Lung (tissue), 12 donors: ENCODE measurements around the gene EPB41L2. TPM values are rescaled to one million over a fixed set of nuclear protein-coding genes. Genes with fewer than 3 reads are reported as not detected.

Experiments
- ATAC-seq: fragments of 200-7000 bp; cut with Tn5 transposase; one replicate; pipeline ENCODE4 v1.9.1; 2020; ENCODE audit warnings: moderate number of reproducible peaks; ENCODE audit not compliant: insufficient read depth, low FRiP score
- DNase-seq, 3 donors: peaks; one replicate each; pipeline ENCODE4 v3.0.0-alpha.2; 2013 to 2017
- H3K27ac ChIP-seq, 2 donors: one replicate each; pipeline ENCODE4 v1.5.1; 2013; ENCODE audit warnings: mild to moderate bottlenecking in 2 of 2, moderate library complexity in 2 of 2, control low read depth in 1 of 2, inconsistent platforms in 1 of 2, low read depth in 1 of 2, low read length in 1 of 2
- H3K27me3 ChIP-seq, 3 donors: one replicate each; pipeline ENCODE4 v1.5.1; 2013; ENCODE audit warnings: low read length in 2 of 3; ENCODE audit not compliant: control insufficient read depth in 3 of 3, insufficient read depth in 3 of 3
- H3K36me3 ChIP-seq, 4 donors: one replicate each; pipeline ENCODE4 v1.5.1; 2013; ENCODE audit warnings: low read length in 4 of 4, mild to moderate bottlenecking in 1 of 4, moderate library complexity in 1 of 4; ENCODE audit not compliant: control insufficient read depth in 4 of 4, insufficient read depth in 4 of 4
- H3K4me1 ChIP-seq, 5 donors: one replicate each; pipeline ENCODE4 v1.5.1; 2013; ENCODE audit warnings: low read length in 5 of 5, mild to moderate bottlenecking in 2 of 5, moderate library complexity in 1 of 5; ENCODE audit not compliant: control insufficient read depth in 5 of 5, insufficient read depth in 5 of 5
- H3K4me3 ChIP-seq: one replicate; pipeline ENCODE4 v1.5.1; 2013; ENCODE audit warnings: mild to moderate bottlenecking, control low read depth, moderate library complexity
- H3K9ac ChIP-seq, 2 donors: one replicate each; pipeline ENCODE4 v1.5.1; 2013; ENCODE audit warnings: low read length in 2 of 2, control low read depth in 1 of 2; ENCODE audit not compliant: insufficient read depth in 1 of 2
- H3K9me3 ChIP-seq, 4 donors: one replicate each; pipeline ENCODE4 v1.5.1; 2013; ENCODE audit warnings: low read length in 3 of 4, mild to moderate bottlenecking in 1 of 4, moderate library complexity in 1 of 4; ENCODE audit not compliant: control insufficient read depth in 4 of 4, insufficient read depth in 3 of 4
- WGBS, 2 donors: extraction: QIAGEN DNeasy Blood & Tissue Kit; methylation state at CpG; one replicate each; pipeline ENCODE4 v1.1.7; 2013; 5-methylcytosine and 5-hydroxymethylcytosine counted together
- polyA plus RNA-seq, 2 donors: library from polyadenylated mRNA; stranded (reverse); fragments of 200-250 nt; gene quantifications; one replicate each; pipeline ENCODE4 v1.2.1, GENCODE V29; 2013
- total RNA-seq, 2 donors: library from RNA; depleted of rRNA in 1 of 2; stranded (reverse); fragments of >200 nt in 1 of 2; gene quantifications; one replicate each; pipeline ENCODE4 v1.2.1, GENCODE V29; 2014 to 2021
- TF ChIP-seq, protein P1 (sequence below): IDR thresholded peaks from 2 replicates; pipeline ENCODE4 v1.5.1; 2012; ENCODE audit warnings: mild to moderate bottlenecking; ENCODE audit errors: control extremely low read depth, extremely low read depth
- donor health status: control.
- donor health status: control.
- donor health status: Bipolar disorder and iron deficiency.
- donor health status: healthy.
- donor health status: DM: yes; HTN: yes; CAD: no.

The EPB41L2 gene
- total and polyA plus RNA-seq, 4 donors = 21.9 to 265 (median 52.7) TPM

DNA sequence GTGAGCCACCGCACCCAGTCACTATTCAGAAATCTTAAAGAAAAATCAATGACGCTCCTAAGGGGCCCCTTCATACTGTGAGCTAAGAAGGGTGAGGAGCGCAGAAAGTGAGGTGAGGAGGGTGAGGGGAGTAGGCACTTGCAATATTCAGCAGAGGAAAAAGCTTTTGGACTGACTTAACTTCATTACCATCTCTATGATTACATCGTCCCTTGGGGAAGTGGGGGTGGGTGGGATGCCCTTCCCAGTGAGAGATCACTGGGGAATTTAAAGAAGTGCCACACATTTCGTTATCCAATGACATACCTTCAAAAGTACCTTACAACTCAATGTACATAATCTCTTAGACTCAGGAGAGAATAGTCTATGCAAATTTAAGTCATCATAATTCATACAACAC, 189.3 kb downstream of the EPB41L2 start:
- ATAC-seq (no peak), DNase-seq (no peak)
- Histone ChIP-seq H3K27me3 (no peaks in the 10 kb centered on the region), H3K27ac (no peak overlapping the region), H3K9ac (no peak overlapping the region), H3K4me3 (no peak overlapping the region), H3K4me1 (no peaks in the 10 kb centered on the region), H3K36me3 (peaks cover 0 to 24% (median 2%) of the 10 kb centered on the region in 4 donors), H3K9me3 (no peaks in the 10 kb centered on the region)
- WGBS, 2 donors = 94% methylated on average over 5 of the region's 5 CpGs
- TF ChIP-seq, protein P1, sequence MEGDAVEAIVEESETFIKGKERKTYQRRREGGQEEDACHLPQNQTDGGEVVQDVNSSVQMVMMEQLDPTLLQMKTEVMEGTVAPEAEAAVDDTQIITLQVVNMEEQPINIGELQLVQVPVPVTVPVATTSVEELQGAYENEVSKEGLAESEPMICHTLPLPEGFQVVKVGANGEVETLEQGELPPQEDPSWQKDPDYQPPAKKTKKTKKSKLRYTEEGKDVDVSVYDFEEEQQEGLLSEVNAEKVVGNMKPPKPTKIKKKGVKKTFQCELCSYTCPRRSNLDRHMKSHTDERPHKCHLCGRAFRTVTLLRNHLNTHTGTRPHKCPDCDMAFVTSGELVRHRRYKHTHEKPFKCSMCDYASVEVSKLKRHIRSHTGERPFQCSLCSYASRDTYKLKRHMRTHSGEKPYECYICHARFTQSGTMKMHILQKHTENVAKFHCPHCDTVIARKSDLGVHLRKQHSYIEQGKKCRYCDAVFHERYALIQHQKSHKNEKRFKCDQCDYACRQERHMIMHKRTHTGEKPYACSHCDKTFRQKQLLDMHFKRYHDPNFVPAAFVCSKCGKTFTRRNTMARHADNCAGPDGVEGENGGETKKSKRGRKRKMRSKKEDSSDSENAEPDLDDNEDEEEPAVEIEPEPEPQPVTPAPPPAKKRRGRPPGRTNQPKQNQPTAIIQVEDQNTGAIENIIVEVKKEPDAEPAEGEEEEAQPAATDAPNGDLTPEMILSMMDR = no peak

DNA sequence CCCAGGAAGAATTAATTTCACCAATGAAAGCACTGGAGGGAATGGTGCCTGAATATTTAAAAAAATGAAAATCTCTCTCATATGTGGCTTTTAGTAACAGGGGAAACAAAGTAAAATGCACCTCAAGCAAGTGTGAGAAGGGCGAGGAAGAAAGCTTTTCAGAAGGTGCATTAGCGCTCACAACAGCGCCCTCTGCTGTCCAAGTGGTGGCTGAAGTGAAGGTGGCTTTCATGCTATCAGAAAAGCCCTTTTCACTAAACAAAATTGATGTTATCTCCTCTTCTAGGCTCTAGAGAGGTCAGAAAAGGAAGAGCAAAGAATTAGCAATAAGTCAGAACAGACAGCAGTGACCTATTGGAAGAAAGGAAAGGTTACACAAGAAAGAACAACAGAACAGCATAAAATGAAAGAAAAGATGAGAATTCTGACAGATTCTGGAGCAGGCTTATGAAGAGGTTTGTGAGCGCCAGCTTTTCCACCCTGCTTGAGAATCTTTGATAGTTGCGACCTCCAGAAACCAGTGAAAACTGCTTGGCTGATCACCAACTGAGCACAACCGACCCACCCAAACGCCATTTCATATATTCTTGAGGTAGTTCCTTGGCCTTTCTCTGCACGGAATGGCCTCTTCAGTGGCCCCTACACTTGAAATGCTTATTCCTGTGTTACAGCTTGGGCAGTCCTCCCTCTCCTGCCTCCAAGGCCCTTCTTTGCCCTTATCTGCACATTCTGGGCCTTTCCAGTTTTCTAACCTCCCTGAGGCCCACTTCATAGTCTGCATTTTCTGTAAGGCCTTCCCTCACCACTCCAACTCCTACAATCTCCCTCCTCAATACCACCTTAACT, 190.6 kb downstream of the EPB41L2 start:
- ATAC-seq = peak; percentile 66
- peak; percentile 52 to 70 (median 64) for DNase-seq
- H3K4me1 ChIP-seq = no peaks in the 10 kb centered on the region
- H3K36me3 ChIP-seq = peaks cover 0 to 21% (median 2%) of the 10 kb centered on the region in 4 donors
- H3K4me3 ChIP-seq = no peak overlapping the region
- H3K9me3 ChIP-seq = no peaks in the 10 kb centered on the region
- no peaks in the 10 kb centered on the region for H3K27me3 ChIP-seq
- no peak overlapping the region for H3K27ac ChIP-seq
- 72 to 74% methylated on average over 8 of the region's 8 CpGs for WGBS, 2 donors
- TF ChIP-seq, protein P1 = peak; percentile 60
- no peak overlapping the region for H3K9ac ChIP-seq

DNA sequence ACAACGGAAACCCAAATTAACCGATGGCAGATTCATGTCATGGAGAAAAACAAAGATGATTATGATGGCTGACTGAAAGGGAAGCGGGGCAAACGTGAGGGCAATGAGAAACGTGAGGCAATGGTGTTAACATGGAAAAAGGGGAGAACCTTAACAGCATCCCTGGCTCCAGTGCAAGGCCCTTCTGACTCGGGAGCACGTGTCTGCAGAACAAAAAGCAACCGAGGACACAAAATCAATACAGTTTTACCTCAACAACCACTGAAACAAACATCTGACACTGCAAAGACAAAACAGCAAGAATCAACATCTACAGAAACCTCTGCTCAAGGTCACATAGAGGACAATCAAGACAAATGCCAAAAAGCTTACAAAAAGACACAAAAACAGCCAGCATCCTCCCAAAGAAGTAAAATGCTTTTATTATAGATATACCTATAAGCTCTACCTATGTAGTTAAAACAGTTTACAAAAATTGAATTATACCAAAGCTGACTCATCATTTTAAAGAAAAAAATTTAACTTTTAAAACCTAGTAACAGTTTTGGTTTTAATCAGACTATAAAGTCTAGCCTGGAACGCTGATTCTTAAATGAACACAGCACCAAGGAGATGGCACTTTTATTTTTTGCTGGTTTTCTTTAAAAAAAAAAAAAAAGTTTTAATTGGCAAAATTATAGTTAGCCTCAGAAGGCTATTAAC, 192.7 kb downstream of the EPB41L2 start:
- DNase-seq (no peak), ATAC-seq (no peak)
- no peak overlapping the region for H3K27ac ChIP-seq
- H3K9ac ChIP-seq = no peak overlapping the region
- H3K4me3 ChIP-seq = no peak overlapping the region
- WGBS, 2 donors = 92% methylated on average over 9 of the region's 9 CpGs
- H3K36me3 ChIP-seq = peaks cover 0 to 31% (median 4%) of the 10 kb centered on the region in 4 donors
- no peaks in the 10 kb centered on the region for H3K27me3 ChIP-seq
- H3K9me3 ChIP-seq = no peaks in the 10 kb centered on the region
- TF ChIP-seq, protein P1 = no peak
- no peaks in the 10 kb centered on the region for H3K4me1 ChIP-seq
